OCI-LY3 (cell line): ENCODE results near the gene GRIP2.

ENCODE experiments used
- EZH2phosphoT487 ChIP-seq: fragments of 200-600 bp; shearing (Covaris generic); IDR thresholded peaks from 2 replicates; pipeline ENCODE4 v1.6.1; 2018; ENCODE audit warnings: antibody characterized with exemption, mixed run types, low read depth
- TF ChIP-seq, protein P1 (sequence below): fragments of 200-600, 300-600 bp; sonication (generic); IDR thresholded peaks from 2 replicates; pipeline ENCODE4 v1.5.1; 2014; ENCODE audit warnings: antibody characterized with exemption, low read length, low read depth

DNA sequence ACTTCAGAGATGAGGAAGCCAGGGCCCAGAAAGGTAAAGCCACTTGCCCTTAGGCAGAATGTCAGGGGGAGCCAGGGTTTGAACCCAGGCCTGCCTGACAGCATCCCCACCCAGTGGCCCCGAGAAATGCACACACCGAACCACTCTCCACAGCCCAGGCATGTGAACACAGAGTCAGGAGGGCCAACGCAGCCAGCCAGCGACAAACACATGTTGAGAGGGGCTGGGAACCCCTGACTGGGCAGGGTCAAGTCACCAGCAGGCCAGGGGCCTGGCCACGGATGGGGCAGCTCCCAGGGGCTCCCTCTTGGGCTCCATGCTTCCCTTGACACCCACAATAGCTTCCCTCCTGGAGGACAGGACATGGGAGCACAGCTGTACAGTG lies 5.1 kb upstream of the GRIP2 start:
- TF ChIP-seq, protein P1, sequence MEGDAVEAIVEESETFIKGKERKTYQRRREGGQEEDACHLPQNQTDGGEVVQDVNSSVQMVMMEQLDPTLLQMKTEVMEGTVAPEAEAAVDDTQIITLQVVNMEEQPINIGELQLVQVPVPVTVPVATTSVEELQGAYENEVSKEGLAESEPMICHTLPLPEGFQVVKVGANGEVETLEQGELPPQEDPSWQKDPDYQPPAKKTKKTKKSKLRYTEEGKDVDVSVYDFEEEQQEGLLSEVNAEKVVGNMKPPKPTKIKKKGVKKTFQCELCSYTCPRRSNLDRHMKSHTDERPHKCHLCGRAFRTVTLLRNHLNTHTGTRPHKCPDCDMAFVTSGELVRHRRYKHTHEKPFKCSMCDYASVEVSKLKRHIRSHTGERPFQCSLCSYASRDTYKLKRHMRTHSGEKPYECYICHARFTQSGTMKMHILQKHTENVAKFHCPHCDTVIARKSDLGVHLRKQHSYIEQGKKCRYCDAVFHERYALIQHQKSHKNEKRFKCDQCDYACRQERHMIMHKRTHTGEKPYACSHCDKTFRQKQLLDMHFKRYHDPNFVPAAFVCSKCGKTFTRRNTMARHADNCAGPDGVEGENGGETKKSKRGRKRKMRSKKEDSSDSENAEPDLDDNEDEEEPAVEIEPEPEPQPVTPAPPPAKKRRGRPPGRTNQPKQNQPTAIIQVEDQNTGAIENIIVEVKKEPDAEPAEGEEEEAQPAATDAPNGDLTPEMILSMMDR, result no peak
- TF ChIP-seq EZH2phosphoT487, result no peak
